Measurements from ENCODE around the gene NOD2. TPM values are rescaled to one million over a fixed set of nuclear protein-coding genes. Genes with fewer than 3 reads are reported as not detected.

NOD2 gene
- total RNA-seq, 1 experiment from 2014 or later = not detected

- Histone ChIP-seq H3K9me2 (replicated peaks; ENCODE audit: insufficient read depth, low read length) (no peaks in the 10 kb centered on the region), H3K36me3 (ENCODE audit: insufficient read depth, low read length) (peaks cover 32% of the 10 kb centered on the region), H3K4me2 (ENCODE audit: low read depth, low read length, poor library complexity, severe bottlenecking) (no peak overlapping the region), H4K20me1 (ENCODE audit: insufficient read depth, low read depth, low read length) (no peaks in the 10 kb centered on the region), H3K79me2 (ENCODE audit: low read length) (peaks cover 39% of the 10 kb centered on the region), H3K9me3 (ENCODE audit: low read length) (no peaks in the 10 kb centered on the region), H3K27ac (ENCODE audit: low read length) (no peak overlapping the region), H3K9ac (ENCODE audit: low read length) (no peak overlapping the region), H3K4me1 (ENCODE audit: low read length) (no peaks in the 10 kb centered on the region), H2AFZ (ENCODE audit: low read length) (no peak overlapping the region), H3K4me3 (ENCODE audit: low read length) (no peak overlapping the region), H3K27me3 (ENCODE audit: low read length) (no peaks in the 10 kb centered on the region)
- DNase-seq = no peak
Measured at GRCh38 chr16:50767197-50767596, 73.8 kb downstream of the NOD2 start.

- Histone ChIP-seq H3K79me2 (ENCODE audit: low read length) (peaks cover 37% of the 10 kb centered on the region), H3K4me1 (ENCODE audit: low read length) (no peaks in the 10 kb centered on the region), H3K27ac (ENCODE audit: low read length) (no peak overlapping the region)
Measured at GRCh38 chr16:50771366-50771765, 78.0 kb downstream of the NOD2 start.

GRCh38 chr16:50774405-50774804 lies 81.0 kb downstream of the NOD2 start:
- Histone ChIP-seq H3K9ac (ENCODE audit: low read length) (no peak overlapping the region), H2AFZ (ENCODE audit: low read length) (no peak overlapping the region), H3K79me2 (ENCODE audit: low read length) (peaks cover 34% of the 10 kb centered on the region), H3K27me3 (ENCODE audit: low read length) (no peaks in the 10 kb centered on the region), H3K4me3 (ENCODE audit: low read length) (no peak overlapping the region), H4K20me1 (ENCODE audit: insufficient read depth, low read depth, low read length) (no peaks in the 10 kb centered on the region), H3K4me2 (ENCODE audit: low read depth, low read length, poor library complexity, severe bottlenecking) (no peak overlapping the region), H3K9me2 (replicated peaks; ENCODE audit: insufficient read depth, low read length) (no peaks in the 10 kb centered on the region), H3K27ac (ENCODE audit: low read length) (no peak overlapping the region), H3K9me3 (ENCODE audit: low read length) (no peaks in the 10 kb centered on the region), H3K4me1 (ENCODE audit: low read length) (no peaks in the 10 kb centered on the region), H3K36me3 (ENCODE audit: insufficient read depth, low read length) (no peaks in the 10 kb centered on the region)
- no peak for DNase-seq

More at GRCh38 chr16:50771366-50771765, 78.0 kb downstream of the NOD2 start:
- no peaks in the 10 kb centered on the region for H3K9me2 ChIP-seq (replicated peaks; ENCODE audit: insufficient read depth, low read length)
- no peak for DNase-seq
- no peak overlapping the region for H3K9ac ChIP-seq (ENCODE audit: low read length)
- H3K4me2 ChIP-seq (ENCODE audit: low read depth, low read length, poor library complexity, severe bottlenecking) = no peak overlapping the region
- H2AFZ ChIP-seq (ENCODE audit: low read length) = no peak overlapping the region
- no peak overlapping the region for H3K4me3 ChIP-seq (ENCODE audit: low read length)
- H3K36me3 ChIP-seq (ENCODE audit: insufficient read depth, low read length) = peaks cover 5% of the 10 kb centered on the region; the same call in 1 of the 2 replicates
- no peaks in the 10 kb centered on the region for H3K27me3 ChIP-seq (ENCODE audit: low read length)
- no peaks in the 10 kb centered on the region for H4K20me1 ChIP-seq (ENCODE audit: insufficient read depth, low read depth, low read length)
- H3K9me3 ChIP-seq (ENCODE audit: low read length) = no peaks in the 10 kb centered on the region

GRCh38 chr16:50774960-50775359 lies 81.6 kb downstream of the NOD2 start:
- Histone ChIP-seq H3K79me2 (ENCODE audit: low read length) (peaks cover 34% of the 10 kb centered on the region), H3K27ac (ENCODE audit: low read length) (no peak overlapping the region), H3K4me2 (ENCODE audit: low read depth, low read length, poor library complexity, severe bottlenecking) (no peak overlapping the region), H2AFZ (ENCODE audit: low read length) (no peak overlapping the region), H3K9me3 (ENCODE audit: low read length) (no peaks in the 10 kb centered on the region), H3K4me3 (ENCODE audit: low read length) (no peak overlapping the region), H4K20me1 (ENCODE audit: insufficient read depth, low read depth, low read length) (no peaks in the 10 kb centered on the region), H3K27me3 (ENCODE audit: low read length) (no peaks in the 10 kb centered on the region), H3K36me3 (ENCODE audit: insufficient read depth, low read length) (no peaks in the 10 kb centered on the region), H3K4me1 (ENCODE audit: low read length) (no peaks in the 10 kb centered on the region), H3K9me2 (replicated peaks; ENCODE audit: insufficient read depth, low read length) (no peaks in the 10 kb centered on the region), H3K9ac (ENCODE audit: low read length) (no peak overlapping the region)
- DNase-seq = no peak

- no peaks in the 10 kb centered on the region for H3K9me2 ChIP-seq (replicated peaks; ENCODE audit: insufficient read depth, low read length)
- H3K27ac ChIP-seq (ENCODE audit: low read length) = no peak overlapping the region
- H3K36me3 ChIP-seq (ENCODE audit: insufficient read depth, low read length) = no peaks in the 10 kb centered on the region
- H4K20me1 ChIP-seq (ENCODE audit: insufficient read depth, low read depth, low read length) = no peaks in the 10 kb centered on the region
- no peak overlapping the region for H3K4me2 ChIP-seq (ENCODE audit: low read depth, low read length, poor library complexity, severe bottlenecking)
- H3K4me3 ChIP-seq (ENCODE audit: low read length) = no peak overlapping the region
- peaks cover 29% of the 10 kb centered on the region for H3K79me2 ChIP-seq (ENCODE audit: low read length)
- no peak for DNase-seq
- no peaks in the 10 kb centered on the region for H3K9me3 ChIP-seq (ENCODE audit: low read length)
- no peak overlapping the region for H3K9ac ChIP-seq (ENCODE audit: low read length)
- no peaks in the 10 kb centered on the region for H3K27me3 ChIP-seq (ENCODE audit: low read length)
- no peak overlapping the region for H2AFZ ChIP-seq (ENCODE audit: low read length)
- H3K4me1 ChIP-seq (ENCODE audit: low read length) = no peaks in the 10 kb centered on the region
Measured at GRCh38 chr16:50776037-50776436, 82.6 kb downstream of the NOD2 start.

GRCh38 chr16:50778284-50779163 lies 85.1 kb downstream of the NOD2 start:
- Histone ChIP-seq H3K4me1 (ENCODE audit: low read length) (no peaks in the 10 kb centered on the region), H3K27me3 (ENCODE audit: low read length) (no peaks in the 10 kb centered on the region), H3K9me3 (ENCODE audit: low read length) (no peaks in the 10 kb centered on the region), H3K79me2 (ENCODE audit: low read length) (peaks cover 14% of the 10 kb centered on the region), H3K27ac (ENCODE audit: low read length) (no peak overlapping the region), H3K9ac (ENCODE audit: low read length) (no peak overlapping the region), H2AFZ (ENCODE audit: low read length) (no peak overlapping the region), H3K4me3 (ENCODE audit: low read length) (no peak overlapping the region), H4K20me1 (ENCODE audit: insufficient read depth, low read depth, low read length) (no peaks in the 10 kb centered on the region), H3K4me2 (ENCODE audit: low read depth, low read length, poor library complexity, severe bottlenecking) (no peak overlapping the region), H3K9me2 (replicated peaks; ENCODE audit: insufficient read depth, low read length) (no peaks in the 10 kb centered on the region), H3K36me3 (ENCODE audit: insufficient read depth, low read length) (no peaks in the 10 kb centered on the region)
- no peak for DNase-seq

GRCh38 chr16:50781043-50781442 lies 87.6 kb downstream of the NOD2 start:
- Histone ChIP-seq H2AFZ (ENCODE audit: low read length) (no peak overlapping the region), H3K9ac (ENCODE audit: low read length) (no peak overlapping the region), H3K9me3 (ENCODE audit: low read length) (no peaks in the 10 kb centered on the region), H3K79me2 (ENCODE audit: low read length) (no peaks in the 10 kb centered on the region), H3K4me2 (ENCODE audit: low read depth, low read length, poor library complexity, severe bottlenecking) (no peak overlapping the region), H3K4me1 (ENCODE audit: low read length) (no peaks in the 10 kb centered on the region), H3K9me2 (replicated peaks; ENCODE audit: insufficient read depth, low read length) (no peaks in the 10 kb centered on the region), H4K20me1 (ENCODE audit: insufficient read depth, low read depth, low read length) (no peaks in the 10 kb centered on the region), H3K27ac (ENCODE audit: low read length) (no peak overlapping the region), H3K4me3 (ENCODE audit: low read length) (no peak overlapping the region), H3K27me3 (ENCODE audit: low read length) (no peaks in the 10 kb centered on the region), H3K36me3 (ENCODE audit: insufficient read depth, low read length) (peaks cover 6% of the 10 kb centered on the region; the same call in 1 of the 2 replicates)
- no peak for DNase-seq

- Histone ChIP-seq H3K79me2 (ENCODE audit: low read length) (no peaks in the 10 kb centered on the region), H3K4me1 (ENCODE audit: low read length) (no peaks in the 10 kb centered on the region)
Measured at GRCh38 chr16:50781518-50781917, 88.1 kb downstream of the NOD2 start.

More at GRCh38 chr16:50781518-50781917, 88.1 kb downstream of the NOD2 start:
- H2AFZ ChIP-seq (ENCODE audit: low read length) = no peak overlapping the region
- no peak overlapping the region for H3K4me3 ChIP-seq (ENCODE audit: low read length)
- DNase-seq = no peak
- H3K9me2 ChIP-seq (replicated peaks; ENCODE audit: insufficient read depth, low read length) = no peaks in the 10 kb centered on the region
- H3K4me2 ChIP-seq (ENCODE audit: low read depth, low read length, poor library complexity, severe bottlenecking) = no peak overlapping the region
- H3K27ac ChIP-seq (ENCODE audit: low read length) = no peak overlapping the region
- H3K27me3 ChIP-seq (ENCODE audit: low read length) = no peaks in the 10 kb centered on the region
- no peaks in the 10 kb centered on the region for H4K20me1 ChIP-seq (ENCODE audit: insufficient read depth, low read depth, low read length)
- peaks cover 6% of the 10 kb centered on the region; the same call in 1 of the 2 replicates for H3K36me3 ChIP-seq (ENCODE audit: insufficient read depth, low read length)
- no peak overlapping the region for H3K9ac ChIP-seq (ENCODE audit: low read length)
- no peaks in the 10 kb centered on the region for H3K9me3 ChIP-seq (ENCODE audit: low read length)
